ENCODE data around the gene ACTG1.

DNA sequence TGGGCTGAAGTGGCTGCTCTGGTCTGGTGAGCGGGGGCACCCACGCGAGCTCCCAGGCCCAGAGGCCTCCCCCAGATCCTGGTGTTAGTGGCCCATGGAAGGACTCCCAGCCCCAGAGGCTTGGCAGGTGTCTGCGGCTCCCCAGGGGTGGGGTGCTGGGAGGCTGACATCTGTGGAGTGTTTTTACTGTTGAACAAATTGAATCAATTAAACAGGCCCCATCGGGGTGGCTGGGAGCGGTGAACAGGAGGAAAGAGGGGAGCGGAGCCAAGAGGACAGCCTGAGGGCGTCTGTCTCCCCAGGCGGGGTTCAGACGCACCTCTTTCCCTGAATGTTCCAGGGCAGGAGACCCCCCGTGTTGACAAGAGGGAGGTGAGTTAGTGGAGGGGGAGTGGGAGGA, 29.9 kb downstream of the ACTG1 start:
- TF ChIP-seq, protein P1, sequence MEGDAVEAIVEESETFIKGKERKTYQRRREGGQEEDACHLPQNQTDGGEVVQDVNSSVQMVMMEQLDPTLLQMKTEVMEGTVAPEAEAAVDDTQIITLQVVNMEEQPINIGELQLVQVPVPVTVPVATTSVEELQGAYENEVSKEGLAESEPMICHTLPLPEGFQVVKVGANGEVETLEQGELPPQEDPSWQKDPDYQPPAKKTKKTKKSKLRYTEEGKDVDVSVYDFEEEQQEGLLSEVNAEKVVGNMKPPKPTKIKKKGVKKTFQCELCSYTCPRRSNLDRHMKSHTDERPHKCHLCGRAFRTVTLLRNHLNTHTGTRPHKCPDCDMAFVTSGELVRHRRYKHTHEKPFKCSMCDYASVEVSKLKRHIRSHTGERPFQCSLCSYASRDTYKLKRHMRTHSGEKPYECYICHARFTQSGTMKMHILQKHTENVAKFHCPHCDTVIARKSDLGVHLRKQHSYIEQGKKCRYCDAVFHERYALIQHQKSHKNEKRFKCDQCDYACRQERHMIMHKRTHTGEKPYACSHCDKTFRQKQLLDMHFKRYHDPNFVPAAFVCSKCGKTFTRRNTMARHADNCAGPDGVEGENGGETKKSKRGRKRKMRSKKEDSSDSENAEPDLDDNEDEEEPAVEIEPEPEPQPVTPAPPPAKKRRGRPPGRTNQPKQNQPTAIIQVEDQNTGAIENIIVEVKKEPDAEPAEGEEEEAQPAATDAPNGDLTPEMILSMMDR (IDR thresholded peaks at IDR 0.05) = no peak
- TF ChIP-seq EP300 (IDR thresholded peaks at IDR 0.05) (no peak), POLR2A (IDR thresholded peaks at IDR 0.05) (no peak)
